Measurements from ENCODE around the gene ADAMTS9. TPM values are rescaled to one million over a fixed set of nuclear protein-coding genes. Genes with fewer than 3 reads are reported as not detected.

Gene ADAMTS9
- total and polyA plus RNA-seq, 10 donors = 9.1 to 112 (median 34.8) TPM

- Histone ChIP-seq H3K36me3 (peaks cover 0 to 66% (median 8%) of the 10 kb centered on the region in 6 donors), H3K4me1 (peaks cover 0 to 5% (median 0%) of the 10 kb centered on the region in 6 donors), H3K27ac (no peak overlapping the region), H3K9me3 (no peaks in the 10 kb centered on the region), H3K27me3 (replicated peaks in 1 of 7) (no peaks in the 10 kb centered on the region), H3K4me3 (no peak overlapping the region)
- TF ChIP-seq CTCF (IDR thresholded peaks at IDR 0.05 in 8 of 11, conservative IDR thresholded peaks at IDR 0.05 in 3 of 11) (no peak), POLR2AphosphoS5 (IDR thresholded peaks at IDR 0.05) (no peak), POLR2A (IDR thresholded peaks at IDR 0.05) (no peak)
- 54 to 65% (median 59%) methylated on average over 10 of the region's 10 CpGs for WGBS, 5 donors
- DNase-seq = no peak
- intact Hi-C loops (cut with DNase I; ENCODE audit: low total_unique reads) = no loop called here
Observed at GRCh38 chr3:64539451-64540196, 148.2 kb downstream of the ADAMTS9 start.

- intact Hi-C loops (cut with DNase I; ENCODE audit: low total_unique reads) = no loop called here
- H3K4me3 ChIP-seq = no peak overlapping the region
- peaks cover 0 to 12% (median 7%) of the 10 kb centered on the region in 6 donors for H3K4me1 ChIP-seq
- H3K9me3 ChIP-seq = no peaks in the 10 kb centered on the region
- WGBS, 5 donors = 92 to 98% (median 94%) methylated on average over 2 of the region's 2 CpGs
- peaks cover 0 to 74% (median 6%) of the 10 kb centered on the region in 6 donors for H3K36me3 ChIP-seq
- TF ChIP-seq CTCF (IDR thresholded peaks at IDR 0.05 in 8 of 11, conservative IDR thresholded peaks at IDR 0.05 in 3 of 11) (no peak), POLR2AphosphoS5 (IDR thresholded peaks at IDR 0.05) (no peak), POLR2A (IDR thresholded peaks at IDR 0.05) (no peak)
- H3K27me3 ChIP-seq (replicated peaks in 1 of 7) = peaks cover 0 to 4% (median 0%) of the 10 kb centered on the region in 7 donors
- DNase-seq = no peak
- no peak overlapping the region for H3K27ac ChIP-seq
Observed at GRCh38 chr3:64536166-64536565, 151.6 kb downstream of the ADAMTS9 start.

- TF ChIP-seq POLR2AphosphoS5 (IDR thresholded peaks at IDR 0.05) (peak; percentile 23 to 55 (median 42)), CTCF (IDR thresholded peaks at IDR 0.05 in 8 of 11, conservative IDR thresholded peaks at IDR 0.05 in 3 of 11) (peak; percentile 10 to 73 (median 60)), POLR2A (IDR thresholded peaks at IDR 0.05) (no peak)
- Histone ChIP-seq H3K9me3 (no peaks in the 10 kb centered on the region), H3K27me3 (replicated peaks in 1 of 7) (peaks cover 0 to 6% (median 0%) of the 10 kb centered on the region in 7 donors), H3K4me1 (peaks cover 0 to 12% (median 4%) of the 10 kb centered on the region in 6 donors), H3K27ac (no peak overlapping the region), H3K4me3 (no peak overlapping the region), H3K36me3 (peaks cover 0 to 65% (median 0%) of the 10 kb centered on the region in 6 donors)
- 17 to 26% (median 20%) methylated on average over 12 to 14 of the region's 14 CpGs for WGBS, 5 donors
- intact Hi-C loops (cut with DNase I; ENCODE audit: low total_unique reads) = no loop called here
- DNase-seq = peak; percentile 81
Observed at GRCh38 chr3:64533617-64534317, 154.0 kb downstream of the ADAMTS9 start.
